Panc1 (cell line): ENCODE results near the gene CCDC187.

Experiments used
- CTCF ChIP-seq: fragments of 450-650 bp; IDR thresholded peaks from 2 replicates; pipeline ENCODE4 v1.5.1; 2017; ENCODE audit warnings: mild to moderate bottlenecking
- POLR2AphosphoS5 ChIP-seq: IDR thresholded peaks from 2 replicates; pipeline ENCODE4 v1.6.1; 2012; ENCODE audit warnings: mild to moderate bottlenecking, low read depth, low read length, moderate library complexity
- REST ChIP-seq, 2 experiments: IDR thresholded peaks; 2 replicates each; pipeline ENCODE4 v1.6.1; 2011 to 2012; ENCODE audit warnings: low read depth in 2 of 2, control low read depth in 1 of 2, low read length in 1 of 2, mild to moderate bottlenecking in 1 of 2, moderate library complexity in 1 of 2; ENCODE audit not compliant: insufficient read depth in 1 of 2
- TCF7L2 ChIP-seq: IDR thresholded peaks from 2 replicates; pipeline ENCODE4 v1.6.1; 2011; ENCODE audit warnings: mild to moderate bottlenecking, low read depth, low read length, inconsistent platforms

GRCh38 chr9:136222906-136223285 lies 81.0 kb downstream of the CCDC187 start:
- TF ChIP-seq CTCF (no peak), TCF7L2 (no peak), POLR2AphosphoS5 (no peak), REST (IDR thresholded peaks at IDR 0.05; ENCODE audit: insufficient read depth in 1 of 2, low read depth in 2 of 2, low read length in 1 of 2) (no peak)
